Activated CD4-positive, alpha-beta T cell treated with anti-CD3 and anti-CD28 coated beads, Interleukin-10, Interleukin-2, amounts not matched to agents 100 ng/mL and 50 ng/mL, durations not matched to agents 16 hours and 8 hours (primary cell): Measurements from ENCODE around the gene GABBR2.
"Not testable (repeated sequence)": the region's sequence is repeated elsewhere in the genome, so short reads cannot be mapped to it uniquely, and the experiment has no call there.

Experiments
- DNase-seq: peaks from one replicate; pipeline ENCODE4 v3.0.0-alpha.2; 2020

Gene GABBR2

DNA sequence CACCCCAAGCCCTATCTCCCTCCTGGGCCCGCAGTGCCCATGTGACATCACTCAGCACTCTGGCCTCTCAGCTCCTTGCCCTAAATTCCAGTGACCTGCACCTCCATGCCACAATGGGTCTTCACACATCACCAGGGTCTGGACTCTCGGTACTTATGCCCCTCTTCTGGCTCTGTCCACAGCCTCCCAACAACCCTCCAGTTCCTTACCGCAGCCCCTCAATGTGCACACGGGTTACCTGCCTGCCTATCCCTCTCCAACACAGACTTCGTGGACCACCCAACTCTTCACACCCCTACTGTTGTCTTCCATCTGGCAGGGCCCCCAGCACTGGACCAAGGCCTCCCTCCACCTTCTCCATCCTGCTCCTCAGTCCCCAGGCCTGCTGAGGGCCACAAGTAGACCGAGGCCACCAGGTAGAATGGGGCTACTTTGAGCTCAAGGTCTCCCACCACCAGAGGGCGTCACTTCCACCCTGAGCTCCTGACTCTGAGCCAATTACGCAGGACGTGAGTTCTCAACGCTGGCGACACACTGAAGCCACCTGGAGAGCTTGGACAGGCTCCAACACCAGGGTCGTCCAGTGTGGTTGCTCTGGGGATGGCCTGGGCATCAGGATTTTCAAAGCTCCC is 172.1 kb downstream of the GABBR2 start:
- peak; percentile 41 for DNase-seq

DNA sequence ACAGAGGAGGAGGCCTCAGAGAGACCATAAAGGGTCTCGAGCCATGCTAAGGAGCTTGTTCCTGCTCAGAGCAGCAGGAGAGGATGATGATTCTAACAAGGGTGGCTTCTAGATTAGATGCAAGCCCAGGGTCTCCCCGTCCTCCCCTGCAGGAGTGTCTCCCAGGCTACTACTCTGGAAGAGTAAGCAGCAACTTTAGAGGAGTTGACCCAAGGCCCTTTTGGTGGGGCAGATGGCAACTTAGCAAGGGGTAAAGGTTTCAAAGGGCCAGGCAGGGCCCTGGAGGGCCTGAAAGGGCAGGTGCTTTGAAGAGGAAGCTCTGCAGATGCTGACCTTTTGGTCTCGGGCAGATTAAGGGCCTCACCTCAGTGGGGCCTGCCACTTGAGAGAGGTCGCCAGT is 174.9 kb downstream of the GABBR2 start:
- no peak for DNase-seq

DNA sequence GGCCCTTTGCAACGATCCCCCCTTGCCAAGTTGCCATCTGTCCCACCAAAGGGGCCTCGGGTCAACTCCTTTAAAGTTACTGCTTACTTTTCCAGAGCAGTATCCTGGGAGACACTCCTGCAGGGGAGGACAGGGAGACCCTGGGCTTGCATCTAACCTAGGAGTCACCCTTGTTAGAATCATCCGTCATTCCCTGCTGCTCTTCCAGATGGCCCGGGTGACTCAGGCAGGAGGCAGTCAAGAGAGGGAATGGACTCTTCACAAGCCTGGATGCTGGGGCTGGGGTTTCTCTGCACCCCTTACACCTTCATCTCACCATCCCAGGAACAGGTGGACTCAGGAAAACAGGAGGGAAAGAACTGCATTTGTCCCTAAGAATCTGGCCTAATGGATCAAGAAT is 175.6 kb downstream of the GABBR2 start:
- no peak for DNase-seq

DNA sequence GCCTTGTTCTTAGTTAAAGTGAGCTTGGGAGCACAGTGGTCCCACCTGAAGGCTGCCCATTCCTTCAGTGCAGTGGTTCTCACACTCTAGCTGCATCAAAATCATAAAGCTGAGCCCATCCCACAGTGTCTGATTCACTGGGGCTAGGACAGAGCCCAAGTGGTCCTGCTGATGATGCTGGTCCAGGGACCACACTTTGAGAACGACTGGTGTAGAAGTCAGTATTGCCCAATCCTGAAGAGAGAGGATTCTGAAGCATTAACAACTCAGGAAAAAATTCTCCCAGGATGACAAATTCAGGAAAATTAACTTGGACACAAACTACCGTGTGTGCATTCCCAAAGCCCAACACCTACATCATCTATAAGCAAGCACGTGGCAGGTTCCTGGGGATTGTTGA is 176.2 kb downstream of the GABBR2 start:
- DNase-seq, result no peak

DNA sequence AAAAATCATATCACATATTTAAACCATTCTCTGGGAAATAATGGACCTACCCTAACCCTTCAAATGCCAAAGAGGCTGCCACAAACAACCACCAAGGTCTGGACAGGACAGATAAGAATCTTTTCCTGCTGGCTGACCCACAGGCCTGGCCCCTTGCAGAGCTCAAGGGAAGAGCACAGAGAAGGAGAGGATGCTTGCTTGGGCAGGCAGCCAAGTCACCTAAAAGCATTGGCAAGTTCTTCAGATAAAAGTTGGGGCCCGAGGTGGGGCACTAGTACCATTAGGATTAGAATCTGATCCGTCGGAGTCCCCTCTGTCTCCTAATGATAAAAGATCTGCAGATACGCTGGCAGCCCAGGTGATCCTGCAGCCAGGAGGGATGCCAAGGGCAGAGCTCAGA is 176.6 kb downstream of the GABBR2 start:
- DNase-seq, result no peak

DNA sequence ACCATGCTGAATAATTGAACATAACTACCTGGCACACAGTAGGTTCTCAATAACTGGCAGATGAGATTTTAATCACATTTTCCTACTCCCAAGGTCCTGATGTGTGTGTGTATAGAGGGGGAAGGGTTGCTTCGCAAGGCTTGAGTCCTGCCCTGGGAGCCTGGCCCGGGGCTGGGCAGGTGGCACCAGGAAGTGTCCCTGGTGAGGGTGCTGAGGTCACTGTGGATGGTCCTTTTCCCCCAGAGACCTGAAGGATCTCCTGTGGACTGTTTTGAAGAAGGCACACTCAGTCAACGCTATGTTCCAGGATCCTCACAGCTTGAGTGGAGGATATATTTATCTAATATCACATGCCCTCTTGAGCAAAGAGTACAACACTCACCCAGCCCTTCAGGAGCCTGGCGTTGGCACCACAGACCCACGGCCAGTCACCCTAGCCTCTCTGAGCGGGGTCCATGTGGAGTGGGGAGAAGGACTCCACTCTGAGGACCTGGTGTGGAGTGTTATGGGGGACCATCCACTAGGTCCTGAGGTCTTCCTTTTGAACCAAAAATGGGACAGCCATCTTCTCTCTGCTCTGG is 177.8 kb downstream of the GABBR2 start:
- no peak for DNase-seq

DNA sequence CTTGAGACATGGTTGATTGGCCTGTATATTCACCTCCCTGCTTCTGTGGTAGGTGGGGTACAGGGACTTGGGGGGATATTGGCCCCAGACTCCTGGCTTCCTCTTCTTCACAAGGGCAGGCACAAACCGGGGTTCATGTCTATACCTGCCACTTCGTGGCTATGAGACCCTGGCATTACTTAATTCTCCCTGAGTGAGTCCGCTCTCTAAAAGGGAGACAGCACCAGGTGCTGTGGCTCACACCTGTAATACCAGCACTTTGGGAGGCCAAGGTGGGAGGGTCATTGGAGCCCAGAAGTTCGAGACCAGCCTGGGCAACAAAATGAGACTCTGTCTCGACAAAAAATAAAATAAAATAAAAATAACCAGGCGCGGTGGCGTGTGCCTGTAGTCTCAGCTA is 178.5 kb downstream of the GABBR2 start:
- no peak for DNase-seq

DNA sequence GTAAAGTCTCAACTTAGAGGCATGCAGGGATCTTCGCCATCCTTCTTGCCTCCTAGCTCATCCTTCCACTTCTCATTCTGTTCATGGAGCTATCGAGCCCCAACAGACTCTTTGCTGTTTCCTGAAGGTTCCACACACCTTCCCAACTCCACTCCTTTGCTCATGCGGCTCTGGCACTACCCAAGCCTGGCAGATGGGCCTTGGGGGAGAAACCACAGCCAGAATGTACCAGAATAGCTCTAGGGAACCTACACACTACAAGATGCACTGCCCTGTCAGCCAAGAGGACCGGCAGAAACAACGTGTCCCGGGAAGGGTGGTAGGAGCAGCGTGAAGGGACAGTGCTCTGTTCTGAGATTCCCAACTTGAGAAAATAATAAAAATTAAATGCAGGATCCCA is 178.9 kb downstream of the GABBR2 start:
- no peak for DNase-seq

DNA sequence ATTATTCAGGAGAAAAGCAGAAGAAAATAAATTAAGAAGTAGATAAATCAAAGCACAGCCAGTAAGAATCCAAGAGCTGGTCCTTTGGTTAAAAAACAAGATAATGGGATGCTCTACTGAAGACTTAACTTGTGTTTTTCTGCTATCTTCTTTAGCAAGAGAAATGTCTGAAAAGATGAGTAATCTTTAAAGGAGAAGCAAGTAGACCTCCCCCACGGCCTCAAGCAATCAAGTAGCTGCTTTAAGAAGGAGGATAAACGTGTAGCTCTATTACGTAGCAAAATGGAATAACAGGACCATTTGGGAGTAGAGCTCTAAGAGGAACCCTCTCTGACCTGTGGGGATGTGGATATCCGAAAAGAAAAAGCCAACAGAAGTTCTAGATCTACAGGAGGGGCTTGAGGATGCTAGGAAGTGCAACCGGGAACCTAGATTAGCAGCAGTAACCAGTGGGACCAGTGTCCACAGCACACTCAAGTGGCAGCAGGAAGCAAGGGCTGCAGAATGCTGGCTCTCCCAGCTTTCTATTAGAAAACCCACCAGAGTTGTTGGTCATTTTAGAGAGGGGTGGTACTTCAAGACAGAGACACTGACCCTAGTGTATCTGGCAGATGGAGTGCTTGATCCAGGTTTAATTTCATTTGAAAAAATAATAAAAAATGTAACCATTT is 185.4 kb downstream of the GABBR2 start:
- no peak for DNase-seq

DNA sequence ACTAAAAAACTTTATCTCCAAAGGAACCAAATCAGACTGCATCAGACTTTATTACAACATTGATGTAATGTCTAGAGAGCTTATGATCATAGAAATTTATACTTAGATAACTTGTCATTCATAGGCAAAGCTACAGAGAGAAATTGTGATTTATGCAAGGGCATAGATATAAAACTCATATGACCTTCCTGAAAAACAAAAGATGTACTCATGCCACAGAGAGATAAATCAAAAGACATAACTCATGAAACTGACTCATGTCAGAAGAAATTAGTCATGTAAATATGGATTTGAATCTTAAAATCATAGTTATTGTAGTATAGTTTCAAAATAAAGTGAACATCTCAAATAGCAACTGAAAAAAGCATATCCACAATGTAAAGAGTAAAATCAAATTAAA is 186.2 kb downstream of the GABBR2 start:
- peak; percentile 8 for DNase-seq

DNA sequence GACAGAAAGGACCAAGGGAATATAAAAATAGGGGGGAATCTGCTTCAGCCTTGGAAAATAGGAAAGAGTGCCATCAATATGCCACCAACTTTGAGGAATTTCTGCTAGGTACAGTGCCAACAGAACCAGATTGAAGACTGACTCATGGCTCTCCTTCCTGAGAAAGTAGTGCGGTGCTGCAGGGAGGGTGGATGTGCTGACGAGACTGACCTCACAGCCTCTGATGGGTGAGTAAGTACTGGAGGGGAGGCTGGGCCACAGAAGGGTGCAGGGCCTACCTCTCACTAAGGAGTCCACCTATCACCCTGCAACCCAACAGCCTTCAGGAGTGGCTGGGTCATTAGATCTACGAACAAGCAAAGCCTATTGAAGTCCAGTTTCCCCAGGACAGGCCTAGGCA is 187.6 kb downstream of the GABBR2 start:
- no peak for DNase-seq

DNA sequence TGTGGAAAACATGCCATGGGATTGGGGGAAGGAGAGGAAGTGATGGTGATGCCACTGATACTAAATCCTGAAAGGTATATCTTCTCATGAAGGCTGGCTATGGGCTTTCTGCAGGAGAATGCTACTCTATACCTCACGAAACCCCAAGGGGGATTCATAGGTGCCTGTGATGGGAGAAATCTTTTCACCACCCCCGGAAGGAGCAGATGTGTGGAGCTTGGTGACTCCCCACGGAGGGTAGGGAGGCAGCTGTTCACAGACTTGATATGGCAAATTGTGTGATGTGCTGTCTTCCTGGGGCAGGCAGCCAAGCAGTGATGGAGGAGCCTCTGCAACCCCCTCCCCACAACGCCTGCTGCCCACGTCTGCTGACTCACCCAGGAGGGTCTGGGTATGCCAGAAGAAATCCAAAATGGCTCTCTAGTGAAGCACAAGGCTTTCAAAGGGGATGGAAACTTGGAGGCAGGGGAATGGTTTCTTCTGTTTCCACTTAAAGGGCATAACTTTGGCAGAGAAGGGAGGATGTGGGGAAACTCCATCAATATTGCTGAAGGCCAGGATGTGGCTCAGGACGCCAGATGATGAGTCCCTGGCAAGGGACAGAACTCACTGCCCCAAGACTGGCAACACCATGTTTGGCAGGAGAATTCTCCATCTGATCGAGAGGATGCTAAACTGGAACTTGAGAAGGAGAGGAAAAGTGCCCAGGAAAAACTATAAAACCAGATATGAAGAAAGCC is 188.3 kb downstream of the GABBR2 start:
- DNase-seq, result no peak

DNA sequence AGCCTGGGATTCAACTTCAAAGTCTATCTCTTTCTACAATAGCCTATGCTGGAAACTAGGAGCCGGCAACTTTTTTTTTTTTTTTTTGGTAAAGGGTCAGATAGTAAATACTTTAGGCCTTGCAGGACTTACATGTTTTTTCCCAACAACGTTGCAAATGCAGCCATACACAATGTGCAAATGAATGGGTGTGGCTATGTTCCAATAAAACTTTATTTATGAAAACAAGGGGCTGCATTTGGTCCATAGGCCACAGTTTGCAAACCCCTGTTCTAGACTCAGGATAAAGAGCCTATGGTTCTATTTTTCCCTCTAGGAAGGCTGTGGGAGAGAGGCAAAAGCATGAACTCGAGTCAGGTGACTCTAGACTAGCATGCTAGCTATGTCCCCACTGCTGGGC is 189.1 kb downstream of the GABBR2 start:
- no peak for DNase-seq

DNA sequence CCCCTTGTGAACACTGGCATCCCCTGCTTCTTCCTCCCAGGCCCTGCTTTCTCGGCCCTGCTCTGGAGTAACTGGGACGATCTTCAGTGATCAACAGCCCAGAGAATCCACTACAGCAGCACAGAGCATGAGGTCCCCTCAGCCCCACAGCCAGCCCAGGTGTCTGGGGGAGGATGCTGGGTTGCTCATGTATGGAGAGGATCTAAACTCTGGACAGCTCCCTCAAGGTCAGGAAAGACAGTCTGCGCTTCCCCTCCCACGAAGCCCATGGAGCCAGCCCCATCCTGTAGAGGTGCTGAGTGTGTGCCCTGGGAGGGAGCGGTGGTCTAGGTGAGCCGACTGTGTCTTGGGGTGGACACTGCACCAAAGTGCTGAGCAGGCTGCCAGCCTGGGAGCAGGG is 190.2 kb downstream of the GABBR2 start:
- DNase-seq, result no peak

DNA sequence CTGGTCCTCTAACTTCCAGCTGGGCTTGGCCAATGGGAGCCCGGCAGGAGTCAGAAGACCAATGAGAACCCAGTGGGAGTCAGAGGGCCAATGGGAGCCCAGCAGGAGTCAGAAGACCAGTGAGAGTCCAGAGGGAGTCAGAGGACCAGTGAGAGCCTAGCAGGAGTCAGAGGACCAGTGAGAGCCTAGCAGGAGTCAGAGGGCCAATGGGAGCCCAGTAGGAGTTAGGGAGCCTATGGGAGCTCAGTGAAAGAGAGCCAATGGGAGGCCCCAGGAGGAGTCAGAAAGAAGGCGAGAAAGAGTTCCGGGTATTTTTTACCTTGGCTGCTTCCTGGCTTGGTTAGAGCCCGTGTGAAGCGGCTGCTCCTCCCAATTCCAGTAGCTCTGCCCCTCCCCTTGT is 191.0 kb downstream of the GABBR2 start:
- no peak for DNase-seq

DNA sequence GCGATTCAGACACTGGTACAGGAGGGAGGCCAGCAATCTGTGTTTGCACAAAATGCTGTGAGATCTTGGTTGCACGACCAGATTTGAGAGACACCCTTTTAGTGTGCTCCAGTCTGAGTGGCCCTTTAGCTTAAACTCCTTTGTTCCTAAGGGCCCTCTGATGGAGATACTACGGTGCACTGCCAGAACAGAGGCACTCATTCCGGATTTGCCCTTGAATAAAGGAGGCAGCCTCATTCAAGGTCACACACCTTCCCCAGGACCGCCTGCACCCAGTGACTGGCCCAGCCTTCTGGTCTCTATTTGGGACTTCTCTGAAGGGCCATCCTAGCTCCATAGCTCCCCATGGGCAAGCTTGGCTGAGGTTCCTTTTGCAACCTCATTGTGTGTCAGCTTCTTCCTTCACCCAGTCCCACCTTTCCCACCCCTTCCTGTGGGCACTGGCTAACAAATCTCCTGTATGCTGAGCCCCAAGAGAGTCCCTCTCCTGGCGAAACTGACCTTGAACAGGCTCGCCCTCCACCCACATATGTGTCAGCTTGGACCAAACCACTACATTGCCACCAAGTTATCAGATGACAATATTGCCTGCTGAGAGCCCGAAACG is 191.7 kb downstream of the GABBR2 start:
- DNase-seq, result no peak

DNA sequence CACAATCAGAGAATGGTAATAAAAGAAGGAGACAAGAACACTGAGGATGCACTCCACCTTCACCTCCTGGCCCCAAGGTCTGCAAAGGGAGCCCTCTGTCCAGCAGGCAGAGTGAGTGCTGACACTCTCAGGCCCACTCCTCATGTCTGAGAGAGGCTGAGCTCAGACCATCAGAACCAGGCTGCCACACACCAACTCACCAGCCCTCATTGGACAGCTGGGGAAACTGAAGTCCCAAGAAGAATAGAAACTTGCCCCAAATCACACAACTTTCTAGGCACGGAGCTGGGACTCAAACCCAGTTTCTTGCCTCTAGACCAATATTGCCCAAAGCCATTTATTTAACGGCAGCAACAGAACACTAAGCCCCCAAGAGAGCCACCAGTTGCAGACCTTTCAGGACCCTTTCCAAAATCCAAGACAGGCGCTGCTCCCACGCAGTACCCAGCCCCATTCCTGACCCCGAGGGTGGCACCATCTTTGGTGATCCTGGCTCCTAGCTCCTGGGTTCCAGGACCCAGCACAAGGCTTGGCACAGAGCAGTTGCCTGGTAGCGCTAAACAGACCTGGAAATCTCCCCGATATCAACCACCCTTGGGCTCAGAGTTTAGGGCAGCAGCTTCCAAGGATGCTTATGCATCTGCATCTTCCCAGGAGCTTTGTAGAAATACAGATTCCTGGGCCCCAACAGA is 192.4 kb downstream of the GABBR2 start:
- no peak for DNase-seq

DNA sequence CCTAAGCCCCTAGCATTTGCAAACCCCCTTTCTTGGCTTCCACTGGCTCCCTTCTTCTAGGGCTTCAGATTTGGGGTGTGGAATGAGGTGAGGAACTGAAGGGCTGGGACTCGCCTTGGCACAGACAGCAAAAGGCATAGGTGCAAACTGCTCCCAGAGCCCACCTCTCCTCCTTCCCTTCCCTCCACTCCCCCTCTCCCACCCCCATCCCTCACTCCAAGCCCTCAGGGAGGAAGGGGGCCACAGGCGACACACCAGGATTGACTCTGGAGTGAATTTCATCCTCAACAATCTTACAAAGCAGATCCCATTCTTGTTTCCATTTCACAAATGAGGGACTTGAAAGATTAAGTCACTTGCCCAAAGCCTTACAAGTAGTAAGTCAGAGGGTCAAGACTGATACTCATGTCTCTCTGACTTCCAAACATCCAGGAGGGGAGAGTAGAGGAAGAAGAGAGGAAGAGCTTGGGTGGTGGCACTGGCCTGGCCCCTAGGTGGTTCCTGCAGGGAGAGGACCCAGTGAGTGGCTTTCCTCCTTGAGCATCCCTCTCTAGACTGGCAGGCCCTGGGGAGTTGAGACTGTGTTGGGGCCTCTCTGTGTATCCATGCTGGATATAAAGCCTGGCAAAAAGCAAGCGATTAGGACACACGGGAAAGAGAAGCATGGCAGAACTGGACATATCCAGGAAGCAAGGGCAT is 193.1 kb downstream of the GABBR2 start:
- DNase-seq, result no peak

DNA sequence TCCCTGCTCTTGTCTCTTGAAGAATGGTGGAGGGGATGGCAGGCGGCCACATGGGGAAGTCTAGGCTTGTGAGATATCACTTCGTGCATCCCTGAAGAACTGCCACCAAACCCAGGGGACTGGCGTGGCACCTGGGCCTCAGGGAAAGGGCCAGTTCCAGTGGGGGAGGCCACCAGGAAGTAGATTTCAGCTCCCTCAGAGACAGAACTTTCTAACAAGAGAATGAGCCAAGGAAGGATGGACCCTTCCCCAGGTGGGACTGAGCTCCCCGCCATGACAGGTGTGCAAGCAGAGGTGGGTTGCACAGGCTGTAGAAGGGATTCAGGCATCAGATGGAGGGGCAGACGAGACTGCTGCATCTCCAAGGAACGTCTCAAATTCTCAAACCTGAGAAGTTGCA is 193.9 kb downstream of the GABBR2 start:
- no peak for DNase-seq

DNA sequence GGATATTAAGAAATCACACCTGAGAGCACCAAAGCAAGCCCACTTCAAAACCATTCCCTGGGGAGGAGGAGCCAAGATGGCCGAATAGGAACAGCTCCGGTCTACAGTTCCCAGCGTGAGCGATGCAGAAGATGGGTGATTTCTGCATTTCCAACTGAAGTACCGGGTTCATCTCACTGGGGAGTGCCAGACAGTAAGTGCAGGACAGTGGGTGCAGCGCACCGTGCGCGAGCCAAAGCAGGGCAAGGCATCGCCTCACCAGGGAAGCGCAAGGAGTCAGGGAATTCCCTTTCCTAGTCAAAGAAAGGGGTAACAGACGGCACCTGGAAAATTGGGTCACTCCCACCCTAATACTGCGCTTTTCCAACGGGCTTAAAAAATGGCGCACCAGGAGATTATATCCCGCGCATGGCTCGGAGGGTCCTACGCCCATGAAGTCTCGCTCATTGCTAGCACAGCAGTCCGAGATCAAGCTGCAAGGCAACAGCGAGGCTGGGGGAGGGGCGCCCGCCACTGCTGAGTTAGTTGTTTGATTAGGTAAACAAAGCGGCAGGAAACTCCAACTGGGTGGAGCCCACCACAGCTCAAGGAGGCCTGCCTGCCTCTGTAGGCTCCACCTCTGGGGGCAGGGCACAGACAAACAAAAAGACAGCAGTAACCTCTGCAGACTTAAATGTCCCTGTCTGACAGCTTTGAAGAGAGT is 200.4 kb downstream of the GABBR2 start:
- not testable (repeated sequence) for DNase-seq

DNA sequence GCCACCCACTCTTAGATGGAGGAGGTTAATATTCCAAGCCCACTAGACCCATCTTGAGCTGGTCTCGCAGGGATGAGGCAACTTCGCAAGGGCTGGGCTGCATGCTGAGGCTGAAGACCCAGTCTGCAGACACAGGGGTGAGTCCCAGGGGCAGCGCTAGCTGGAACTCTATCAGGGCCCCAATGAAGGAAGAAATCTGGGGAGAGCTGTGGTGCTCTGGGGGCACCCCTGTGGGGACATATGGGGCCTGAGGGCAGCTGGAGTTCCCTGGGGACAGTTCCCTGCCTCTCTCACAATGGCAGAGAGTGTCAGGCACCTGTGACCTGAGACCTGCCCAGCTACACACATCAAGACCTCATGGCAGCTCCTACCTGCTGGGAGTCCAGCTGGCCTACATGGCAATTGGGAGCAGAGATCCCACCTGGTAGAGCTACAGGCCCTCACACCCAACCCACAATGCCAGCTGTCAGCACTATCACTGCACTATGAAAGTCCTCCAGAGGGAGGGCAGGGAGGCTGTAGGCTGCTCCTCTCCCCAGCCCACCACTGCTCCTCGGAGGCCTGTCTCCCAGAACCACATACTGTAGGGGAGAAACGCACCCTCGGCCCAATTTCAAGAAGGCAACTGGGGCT is 202.2 kb downstream of the GABBR2 start:
- no peak for DNase-seq
